Lower lobe of right lung (tissue), 2 donors: Measurements from ENCODE around the gene SH3PXD2A. TPM values are rescaled to one million over a fixed set of nuclear protein-coding genes. Genes with fewer than 3 reads are reported as not detected.

Source experiments
- ATAC-seq, 2 donors: fragments of 200-7000 bp; cut with Tn5 transposase; one replicate each; pipeline ENCODE4 v1.9.1; 2020 to 2022; ENCODE audit warnings: mild to moderate bottlenecking in 2 of 2, moderate library complexity in 2 of 2
- DNase-seq: peaks from one replicate; pipeline ENCODE4 v3.0.0-alpha.2; 2020
- H3K27ac ChIP-seq: fragments of 200-600 bp; one replicate; pipeline ENCODE4 v1.8.0; 2022
- H3K27me3 ChIP-seq: fragments of 200-600 bp; one replicate; pipeline ENCODE4 v1.8.0; 2022; ENCODE audit warnings: low read depth
- H3K36me3 ChIP-seq: fragments of 200-600 bp; one replicate; pipeline ENCODE4 v1.8.0; 2022; ENCODE audit warnings: mild to moderate bottlenecking
- H3K4me1 ChIP-seq: fragments of 200-600 bp; one replicate; pipeline ENCODE4 v1.8.0; 2022
- H3K4me3 ChIP-seq: fragments of 200-600 bp; one replicate; pipeline ENCODE4 v1.8.0; 2022; ENCODE audit warnings: mild to moderate bottlenecking
- H3K9me3 ChIP-seq: fragments of 200-600 bp; one replicate; pipeline ENCODE4 v1.8.0; 2022
- CTCF ChIP-seq: fragments of 200-600 bp; IDR thresholded peaks from one replicate; pipeline ENCODE4 v1.8.0; 2022; ENCODE audit warnings: antibody characterized with exemption, mild to moderate bottlenecking
- intact Hi-C: fragments of 100-400 bp; cut with DNase I; formaldehyde crosslinking; loops from one replicate; pipeline ENCODE4 v1.11.0; 2022
- total RNA-seq: library from RNA; stranded (reverse); fragmentation: NEBNext Ultra II Directional; extraction: Animal tissue kit (Norgen Biotek cat#: 25700); gene quantifications from one replicate; pipeline ENCODE4 v1.2.1, GENCODE V29; 2021
- donor health status: DM: no; HTN: yes; CAD: no; lungs with severe emphysema.

The SH3PXD2A gene
- total RNA-seq, 1 donor from 2014 or later, result 34.8 TPM

- DNase-seq, result no peak
- Histone ChIP-seq H3K9me3 (peaks cover 5% of the 10 kb centered on the region), H3K4me1 (peaks cover 17% of the 10 kb centered on the region), H3K27ac (no peak overlapping the region), H3K27me3 (no peaks in the 10 kb centered on the region), H3K4me3 (no peak overlapping the region), H3K36me3 (no peaks in the 10 kb centered on the region)
- intact Hi-C loops, result no loop called here
- TF ChIP-seq CTCF, result no peak
- no peak for ATAC-seq
These were observed 25.4 kb downstream of the SH3PXD2A start for GRCh38 chr10:103829838-103830465.

GRCh38 chr10:103829278-103829677, 26.1 kb downstream of the SH3PXD2A start:
- Histone ChIP-seq H3K9me3 (peaks cover 5% of the 10 kb centered on the region), H3K4me3 (no peak overlapping the region), H3K36me3 (no peaks in the 10 kb centered on the region), H3K27ac (no peak overlapping the region), H3K4me1 (peaks cover 13% of the 10 kb centered on the region), H3K27me3 (no peaks in the 10 kb centered on the region)
- no peak for TF ChIP-seq CTCF
- no peak for ATAC-seq
- no peak for DNase-seq
- intact Hi-C loops, result no loop called here

- TF ChIP-seq CTCF, result no peak
- Histone ChIP-seq H3K4me1 (peaks cover 13% of the 10 kb centered on the region), H3K4me3 (no peak overlapping the region), H3K27me3 (no peaks in the 10 kb centered on the region), H3K27ac (no peak overlapping the region), H3K9me3 (peaks cover 5% of the 10 kb centered on the region), H3K36me3 (no peaks in the 10 kb centered on the region)
- ATAC-seq (no peak), DNase-seq (no peak)
- intact Hi-C loops, result no loop called here
These were observed 26.7 kb downstream of the SH3PXD2A start for GRCh38 chr10:103828587-103829197.

GRCh38 chr10:103828107-103828506, 27.3 kb downstream of the SH3PXD2A start:
- peaks cover 13% of the 10 kb centered on the region for H3K4me1 ChIP-seq
- no peak for TF ChIP-seq CTCF
- peaks cover 5% of the 10 kb centered on the region for H3K9me3 ChIP-seq
- ATAC-seq, result no peak
- DNase-seq, result no peak
- no peaks in the 10 kb centered on the region for H3K36me3 ChIP-seq
- no peak overlapping the region for H3K4me3 ChIP-seq
- no peaks in the 10 kb centered on the region for H3K27me3 ChIP-seq
- no peak overlapping the region for H3K27ac ChIP-seq
- intact Hi-C loops, result no loop called here

GRCh38 chr10:103826885-103827284, 28.5 kb downstream of the SH3PXD2A start:
- DNase-seq (no peak), ATAC-seq (no peak)
- H3K27ac ChIP-seq, result no peak overlapping the region
- intact Hi-C loops, result no loop called here
- H3K4me3 ChIP-seq, result no peak overlapping the region
- TF ChIP-seq CTCF, result no peak
- H3K9me3 ChIP-seq, result no peaks in the 10 kb centered on the region
- no peaks in the 10 kb centered on the region for H3K27me3 ChIP-seq
- H3K36me3 ChIP-seq, result no peaks in the 10 kb centered on the region
- peaks cover 19% of the 10 kb centered on the region for H3K4me1 ChIP-seq
